ENCODE measurements around the gene MMP7. TPM values are rescaled to one million over a fixed set of nuclear protein-coding genes. Genes with fewer than 3 reads are reported as not detected.

Gene MMP7
- total and polyA plus RNA-seq, 4 donors: 0.99 to 1.8 (median 1.4) TPM; not detected in 1

- H3K9me3 ChIP-seq (ENCODE audit: control insufficient read depth in 4 of 4, low read length in 3 of 4): no peaks in the 10 kb centered on the region
- no peak overlapping the region for H3K4me3 ChIP-seq (ENCODE audit: low read depth in 1 of 3, low read length in 3 of 3)
- no peak overlapping the region for H3K27ac ChIP-seq (ENCODE audit: low read depth in 1 of 2, low read length in 2 of 2)
- H3K9ac ChIP-seq (ENCODE audit: low read depth in 1 of 2, low read length in 2 of 2): no peak overlapping the region
- H3K4me1 ChIP-seq (ENCODE audit: control insufficient read depth in 4 of 4, insufficient read depth in 4 of 4, low read length in 3 of 4): no peaks in the 10 kb centered on the region
- H3K36me3 ChIP-seq (ENCODE audit: control insufficient read depth in 4 of 4, insufficient read depth in 3 of 4, low read depth in 1 of 4, low read length in 3 of 4): no peaks in the 10 kb centered on the region
- no peak for DNase-seq (ENCODE audit: low spot score)
- TF ChIP-seq TAF1 (conservative IDR thresholded peaks at IDR 0.05): no peak
- TF ChIP-seq NR2F2 (IDR thresholded peaks at IDR 0.05): no peak
- TF ChIP-seq CTCF (IDR thresholded peaks at IDR 0.05; ENCODE audit: low read depth, low read length, missing input control): no peak
- no peak for TF ChIP-seq HNF4G (IDR thresholded peaks at IDR 0.05)
- no peak for TF ChIP-seq EGR1 (IDR thresholded peaks at IDR 0.05; ENCODE audit: low read depth in 2 of 2)
- no peak for TF ChIP-seq SP1 (IDR thresholded peaks at IDR 0.05)
- no peaks in the 10 kb centered on the region for H3K27me3 ChIP-seq (ENCODE audit: control insufficient read depth in 4 of 4, insufficient read depth in 4 of 4, low read length in 3 of 4)
Observed at GRCh38 chr11:102577182-102577581, 46.6 kb upstream of the MMP7 start.

- H3K27me3 ChIP-seq (ENCODE audit: control insufficient read depth in 4 of 4, insufficient read depth in 4 of 4, low read length in 3 of 4): no peaks in the 10 kb centered on the region
- H3K4me1 ChIP-seq (ENCODE audit: control insufficient read depth in 4 of 4, insufficient read depth in 4 of 4, low read length in 3 of 4): no peaks in the 10 kb centered on the region
- no peak for TF ChIP-seq JUND (IDR thresholded peaks at IDR 0.05)
- TF ChIP-seq CTCF (IDR thresholded peaks at IDR 0.05; ENCODE audit: low read depth, low read length, missing input control): no peak
- no peak for TF ChIP-seq MAX (IDR thresholded peaks at IDR 0.05)
- no peak for TF ChIP-seq RXRA (IDR thresholded peaks at IDR 0.05)
- TF ChIP-seq SP1 (IDR thresholded peaks at IDR 0.05): no peak
- no peak for TF ChIP-seq EGR1 (IDR thresholded peaks at IDR 0.05; ENCODE audit: low read depth in 2 of 2)
- H3K27ac ChIP-seq (ENCODE audit: low read depth in 1 of 2, low read length in 2 of 2): no peak overlapping the region
- WGBS: 75% methylated on average over 3 of the region's 3 CpGs
- H3K4me3 ChIP-seq (ENCODE audit: low read depth in 1 of 3, low read length in 3 of 3): no peak overlapping the region
- H3K9ac ChIP-seq (ENCODE audit: low read depth in 1 of 2, low read length in 2 of 2): no peak overlapping the region
- no peak for DNase-seq (ENCODE audit: low spot score)
- no peaks in the 10 kb centered on the region for H3K9me3 ChIP-seq (ENCODE audit: control insufficient read depth in 4 of 4, low read length in 3 of 4)
- no peaks in the 10 kb centered on the region for H3K36me3 ChIP-seq (ENCODE audit: control insufficient read depth in 4 of 4, insufficient read depth in 3 of 4, low read depth in 1 of 4, low read length in 3 of 4)
Observed at GRCh38 chr11:102576350-102576749, 45.8 kb upstream of the MMP7 start.

DNA sequence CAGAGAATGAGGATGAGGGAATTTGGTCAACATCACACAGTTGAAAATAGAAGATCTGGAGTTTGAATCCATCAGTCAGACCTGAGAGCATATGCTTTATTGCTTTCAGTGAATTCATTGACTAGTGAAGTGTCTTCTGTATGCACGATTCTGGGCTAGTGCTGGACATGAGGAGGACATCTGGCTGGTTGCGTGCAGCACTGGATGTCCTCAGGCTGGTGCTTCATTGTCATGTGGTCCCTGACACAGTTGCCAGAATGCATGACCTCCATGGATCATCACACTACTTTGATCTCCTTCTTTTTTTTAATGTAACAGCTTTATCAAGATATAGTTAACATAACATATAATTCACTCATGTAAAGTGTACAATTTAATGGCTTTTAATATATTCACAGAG lies 44.5 kb upstream of the MMP7 start:
- Histone ChIP-seq H3K27me3 (ENCODE audit: control insufficient read depth in 4 of 4, insufficient read depth in 4 of 4, low read length in 3 of 4) (no peaks in the 10 kb centered on the region), H3K27ac (ENCODE audit: low read depth in 1 of 2, low read length in 2 of 2) (no peak overlapping the region), H3K4me3 (ENCODE audit: low read depth in 1 of 3, low read length in 3 of 3) (no peak overlapping the region), H3K36me3 (ENCODE audit: control insufficient read depth in 4 of 4, insufficient read depth in 3 of 4, low read depth in 1 of 4, low read length in 3 of 4) (no peaks in the 10 kb centered on the region), H3K9me3 (ENCODE audit: control insufficient read depth in 4 of 4, low read length in 3 of 4) (no peaks in the 10 kb centered on the region), H3K4me1 (ENCODE audit: control insufficient read depth in 4 of 4, insufficient read depth in 4 of 4, low read length in 3 of 4) (no peaks in the 10 kb centered on the region), H3K9ac (ENCODE audit: low read depth in 1 of 2, low read length in 2 of 2) (no peak overlapping the region)
- 94% methylated on average over 2 of the region's 2 CpGs for WGBS
- TF ChIP-seq JUND (IDR thresholded peaks at IDR 0.05) (no peak), SP1 (IDR thresholded peaks at IDR 0.05) (no peak), CTCF (IDR thresholded peaks at IDR 0.05; ENCODE audit: low read depth, low read length, missing input control) (no peak), NR2F2 (IDR thresholded peaks at IDR 0.05) (no peak)
- TF ChIP-seq, protein P1, sequence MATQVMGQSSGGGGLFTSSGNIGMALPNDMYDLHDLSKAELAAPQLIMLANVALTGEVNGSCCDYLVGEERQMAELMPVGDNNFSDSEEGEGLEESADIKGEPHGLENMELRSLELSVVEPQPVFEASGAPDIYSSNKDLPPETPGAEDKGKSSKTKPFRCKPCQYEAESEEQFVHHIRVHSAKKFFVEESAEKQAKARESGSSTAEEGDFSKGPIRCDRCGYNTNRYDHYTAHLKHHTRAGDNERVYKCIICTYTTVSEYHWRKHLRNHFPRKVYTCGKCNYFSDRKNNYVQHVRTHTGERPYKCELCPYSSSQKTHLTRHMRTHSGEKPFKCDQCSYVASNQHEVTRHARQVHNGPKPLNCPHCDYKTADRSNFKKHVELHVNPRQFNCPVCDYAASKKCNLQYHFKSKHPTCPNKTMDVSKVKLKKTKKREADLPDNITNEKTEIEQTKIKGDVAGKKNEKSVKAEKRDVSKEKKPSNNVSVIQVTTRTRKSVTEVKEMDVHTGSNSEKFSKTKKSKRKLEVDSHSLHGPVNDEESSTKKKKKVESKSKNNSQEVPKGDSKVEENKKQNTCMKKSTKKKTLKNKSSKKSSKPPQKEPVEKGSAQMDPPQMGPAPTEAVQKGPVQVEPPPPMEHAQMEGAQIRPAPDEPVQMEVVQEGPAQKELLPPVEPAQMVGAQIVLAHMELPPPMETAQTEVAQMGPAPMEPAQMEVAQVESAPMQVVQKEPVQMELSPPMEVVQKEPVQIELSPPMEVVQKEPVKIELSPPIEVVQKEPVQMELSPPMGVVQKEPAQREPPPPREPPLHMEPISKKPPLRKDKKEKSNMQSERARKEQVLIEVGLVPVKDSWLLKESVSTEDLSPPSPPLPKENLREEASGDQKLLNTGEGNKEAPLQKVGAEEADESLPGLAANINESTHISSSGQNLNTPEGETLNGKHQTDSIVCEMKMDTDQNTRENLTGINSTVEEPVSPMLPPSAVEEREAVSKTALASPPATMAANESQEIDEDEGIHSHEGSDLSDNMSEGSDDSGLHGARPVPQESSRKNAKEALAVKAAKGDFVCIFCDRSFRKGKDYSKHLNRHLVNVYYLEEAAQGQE (IDR thresholded peaks at IDR 0.05): no peak
- TF ChIP-seq, protein P2, sequence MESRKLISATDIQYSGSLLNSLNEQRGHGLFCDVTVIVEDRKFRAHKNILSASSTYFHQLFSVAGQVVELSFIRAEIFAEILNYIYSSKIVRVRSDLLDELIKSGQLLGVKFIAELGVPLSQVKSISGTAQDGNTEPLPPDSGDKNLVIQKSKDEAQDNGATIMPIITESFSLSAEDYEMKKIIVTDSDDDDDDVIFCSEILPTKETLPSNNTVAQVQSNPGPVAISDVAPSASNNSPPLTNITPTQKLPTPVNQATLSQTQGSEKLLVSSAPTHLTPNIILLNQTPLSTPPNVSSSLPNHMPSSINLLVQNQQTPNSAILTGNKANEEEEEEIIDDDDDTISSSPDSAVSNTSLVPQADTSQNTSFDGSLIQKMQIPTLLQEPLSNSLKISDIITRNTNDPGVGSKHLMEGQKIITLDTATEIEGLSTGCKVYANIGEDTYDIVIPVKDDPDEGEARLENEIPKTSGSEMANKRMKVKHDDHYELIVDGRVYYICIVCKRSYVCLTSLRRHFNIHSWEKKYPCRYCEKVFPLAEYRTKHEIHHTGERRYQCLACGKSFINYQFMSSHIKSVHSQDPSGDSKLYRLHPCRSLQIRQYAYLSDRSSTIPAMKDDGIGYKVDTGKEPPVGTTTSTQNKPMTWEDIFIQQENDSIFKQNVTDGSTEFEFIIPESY (IDR thresholded peaks at IDR 0.05): no peak
- no peak for DNase-seq (ENCODE audit: low spot score)
